NCI-H345 treated with DMSO at 0.1 percent for 48 hours (cell line): ENCODE data around the gene FBXW8.

ENCODE experiments used
- DNase-seq: peaks from one replicate; lab custom pipeline; 2025; ENCODE audit not compliant: unreplicated experiment; lab: John Stamatoyannopoulos, UW

FBXW8 gene

DNA sequence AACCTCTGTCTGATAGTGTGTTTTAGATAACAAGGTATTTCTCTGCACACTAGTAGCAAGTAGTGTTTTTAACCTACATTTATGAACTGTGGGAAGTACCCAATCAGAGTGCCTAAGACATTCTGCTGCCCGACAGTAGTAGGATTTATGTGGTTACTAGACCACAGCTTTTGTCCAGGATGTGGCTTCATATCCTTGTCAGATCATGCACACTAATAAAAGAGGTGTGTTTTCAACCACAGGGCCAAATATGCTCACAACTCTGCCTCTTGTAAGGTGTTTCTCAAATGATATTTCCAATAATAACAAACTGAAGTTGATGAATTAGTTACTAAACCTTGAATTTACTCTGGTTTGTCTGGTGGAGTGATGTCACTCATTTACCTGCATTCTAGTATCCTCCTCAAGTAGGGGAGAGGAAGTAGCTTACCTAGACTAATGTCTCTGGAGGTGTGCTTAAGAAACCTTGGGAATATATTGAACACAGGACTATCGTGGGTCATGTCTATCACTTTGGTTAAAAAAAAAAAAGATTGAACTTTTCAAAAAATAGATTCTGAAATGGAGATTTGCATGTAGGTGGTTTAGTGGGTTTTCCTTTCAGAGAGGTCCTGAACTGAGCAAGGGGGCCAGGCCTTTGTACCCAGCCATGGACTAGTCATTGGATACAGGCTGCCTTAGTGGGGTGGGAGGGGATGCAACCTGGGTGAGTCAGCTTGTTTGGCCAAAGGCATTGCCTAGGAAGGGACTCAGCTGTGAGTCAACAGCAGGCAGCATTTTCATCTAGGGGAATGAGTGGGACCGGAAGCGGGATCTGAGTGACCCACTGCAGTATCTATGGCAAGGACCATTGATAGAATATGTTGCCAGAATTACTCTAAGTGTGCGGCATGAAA, 14.1 kb downstream of the FBXW8 start:
- no peak for DNase-seq

GRCh38 chr12:116926283-116927243, 15.8 kb downstream of the FBXW8 start:
- no peak for DNase-seq

GRCh38 chr12:116927244-116927940, 16.6 kb downstream of the FBXW8 start:
- no peak for DNase-seq

GRCh38 chr12:116928504-116928903, 17.8 kb downstream of the FBXW8 start:
- no peak for DNase-seq

GRCh38 chr12:116929885-116930284, 19.1 kb downstream of the FBXW8 start:
- DNase-seq = no peak

- no peak for DNase-seq
Measured at GRCh38 chr12:116931665-116932064, 20.9 kb downstream of the FBXW8 start.

DNA sequence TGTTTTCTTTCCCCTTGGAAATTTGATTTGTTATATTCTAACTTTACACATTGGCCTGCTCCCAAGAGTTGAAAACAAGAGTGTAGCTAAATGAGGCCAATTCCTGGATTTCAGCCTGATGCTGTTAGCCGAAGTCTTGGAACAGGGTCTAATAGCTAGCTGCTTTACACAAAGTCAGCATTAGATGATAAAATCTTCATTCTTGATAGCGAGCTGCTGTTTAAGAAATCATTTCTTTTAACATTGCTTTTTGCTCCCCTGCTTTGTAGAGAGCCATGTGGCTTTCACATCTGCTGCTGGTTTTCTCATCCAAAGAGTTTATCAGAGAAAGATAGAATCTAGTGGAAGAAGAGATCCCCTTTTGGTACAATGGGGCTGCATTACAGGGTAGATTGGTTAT, 22.3 kb downstream of the FBXW8 start:
- no peak for DNase-seq

GRCh38 chr12:116933512-116934246, 22.9 kb downstream of the FBXW8 start:
- no peak for DNase-seq

DNA sequence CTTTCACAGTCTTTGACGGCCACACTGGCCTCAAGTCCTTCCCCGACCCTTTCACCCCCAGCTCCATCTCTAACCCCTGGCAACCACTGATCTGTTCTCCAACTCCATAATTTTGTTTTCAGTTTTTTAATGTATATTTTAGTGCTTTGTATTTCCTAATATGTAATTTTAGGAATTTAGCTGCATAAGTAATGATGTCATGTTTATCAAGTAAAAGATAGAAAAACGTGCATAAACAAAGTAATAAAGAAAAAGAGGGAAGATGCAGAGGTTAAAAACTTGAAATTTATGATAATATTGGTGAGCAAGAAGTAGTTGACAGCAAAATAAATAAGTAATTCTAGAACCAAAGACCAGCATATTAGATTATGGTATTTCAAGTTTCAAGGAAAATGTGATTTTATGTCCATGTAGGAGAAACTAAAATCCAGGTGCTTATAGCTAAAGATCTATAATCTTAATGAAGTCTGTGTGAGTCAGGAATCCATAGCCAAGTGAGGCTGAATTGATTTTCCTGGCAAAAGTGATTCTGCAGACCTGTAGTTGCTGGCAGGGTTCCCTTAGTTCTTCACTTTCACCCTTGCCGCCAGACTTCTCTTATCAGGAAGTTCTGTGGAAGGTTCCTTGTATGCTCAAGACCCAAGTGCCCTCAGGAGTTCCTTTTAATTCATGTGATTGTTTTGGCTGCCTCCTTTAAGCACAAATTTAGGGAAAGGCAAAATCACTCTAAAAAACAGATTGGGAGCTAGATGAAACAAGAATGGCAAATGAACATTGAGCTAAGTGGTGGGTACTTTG, 24.4 kb downstream of the FBXW8 start:
- DNase-seq = no peak

DNA sequence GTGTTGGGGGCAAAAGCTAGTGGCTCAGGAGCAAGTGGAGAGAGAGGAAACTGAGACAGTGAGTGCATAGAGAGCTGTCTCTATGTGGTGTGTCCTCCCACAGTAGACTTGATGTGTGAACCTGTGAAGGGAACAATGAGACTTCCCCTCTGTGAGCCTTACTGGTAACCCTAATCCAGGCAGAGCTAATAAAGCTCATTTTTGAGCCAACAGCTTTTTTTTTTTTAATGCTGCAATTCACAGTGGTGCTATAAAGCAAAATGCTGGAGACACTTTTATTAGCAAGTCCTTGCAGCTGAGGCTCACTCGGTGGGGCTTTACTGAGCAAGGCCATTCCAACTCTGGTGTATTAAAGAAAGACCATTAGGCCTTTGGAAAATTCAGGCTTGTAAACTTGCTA, 26.9 kb downstream of the FBXW8 start:
- DNase-seq = no peak

DNA sequence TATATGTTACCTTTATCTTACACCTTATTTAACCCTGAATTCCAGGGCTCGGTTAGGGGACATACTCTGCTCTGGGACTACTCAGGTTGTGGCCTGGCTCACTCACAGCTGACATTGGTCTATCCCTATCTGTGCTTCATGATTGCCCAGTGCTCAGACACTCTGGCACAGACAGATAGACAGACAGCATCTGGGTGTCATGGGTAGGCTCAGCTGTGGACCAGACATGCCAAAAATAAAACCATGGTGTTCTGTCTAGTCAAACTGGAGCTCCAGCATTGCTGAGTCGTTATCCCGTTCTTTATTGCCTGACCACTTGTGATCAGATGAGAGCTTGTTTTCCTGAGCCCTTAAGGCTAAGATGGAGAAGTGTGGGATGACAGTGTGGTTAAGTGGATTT, 29.0 kb downstream of the FBXW8 start:
- no peak for DNase-seq

DNA sequence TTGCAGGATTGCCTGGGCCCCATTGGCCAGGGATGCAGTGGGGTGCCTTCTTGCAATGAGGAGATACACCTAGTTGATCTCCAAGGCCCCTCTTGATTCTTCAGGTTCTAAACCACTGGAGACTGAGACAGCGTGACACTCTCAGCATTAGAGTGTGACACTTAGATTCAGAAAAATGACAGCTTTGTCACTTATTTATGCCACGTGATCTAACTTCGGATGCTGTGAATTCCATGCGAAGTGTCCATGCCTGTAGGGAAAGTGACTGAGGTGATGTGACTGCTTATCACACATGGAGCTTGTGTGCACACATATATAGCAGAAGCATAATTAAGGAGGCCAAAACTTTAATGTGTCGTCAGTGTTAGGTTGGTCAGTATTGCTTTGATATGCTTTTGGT, 30.4 kb downstream of the FBXW8 start:
- DNase-seq = no peak

DNA sequence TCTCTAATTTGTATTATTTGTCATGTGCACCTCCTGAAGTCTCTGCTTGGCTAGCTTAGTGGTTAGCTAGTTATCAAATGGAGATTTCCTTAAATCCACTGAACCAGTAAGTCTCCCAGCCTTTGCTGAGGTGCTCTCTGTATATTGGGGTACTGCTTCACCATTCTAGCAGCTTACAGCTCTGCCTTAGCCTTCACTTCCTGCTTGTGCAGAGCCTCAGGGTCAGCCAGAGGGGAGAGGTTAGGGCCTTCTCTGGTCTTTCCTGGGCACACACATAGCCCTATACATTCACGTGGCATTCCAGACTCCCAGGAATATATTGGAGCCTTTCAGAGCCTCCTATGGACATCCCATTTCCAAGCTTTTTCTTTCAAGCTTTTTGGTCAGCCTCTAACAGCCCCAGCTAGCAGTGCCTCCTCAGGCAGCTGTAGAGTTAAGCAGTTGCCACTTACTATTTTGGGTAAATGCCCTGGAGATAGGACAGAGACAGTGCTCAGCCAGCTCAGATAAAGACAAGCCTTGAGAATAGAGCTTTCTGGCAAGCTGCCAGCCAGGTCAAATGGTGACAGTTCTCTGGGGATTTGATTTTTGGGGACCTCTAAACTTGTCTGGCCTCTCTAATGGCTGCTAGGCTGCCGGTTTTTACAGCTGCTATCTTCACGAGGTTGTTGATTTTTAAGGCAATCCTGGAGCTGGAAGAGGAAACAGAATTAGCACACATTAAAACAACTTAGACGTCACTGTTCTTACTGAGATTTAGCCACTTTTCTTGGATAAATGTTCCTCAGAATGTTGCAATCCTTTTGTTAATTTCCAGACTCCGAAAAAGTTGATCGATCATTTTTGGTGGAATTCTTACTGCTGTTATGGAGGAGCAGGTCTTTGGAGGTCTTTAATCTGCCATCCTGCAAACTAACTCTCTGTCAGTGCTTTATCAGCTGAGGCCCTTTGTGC, 32.9 kb downstream of the FBXW8 start:
- no peak for DNase-seq

- no peak for DNase-seq
Measured at GRCh38 chr12:116945886-116946550, 35.3 kb downstream of the FBXW8 start.

DNA sequence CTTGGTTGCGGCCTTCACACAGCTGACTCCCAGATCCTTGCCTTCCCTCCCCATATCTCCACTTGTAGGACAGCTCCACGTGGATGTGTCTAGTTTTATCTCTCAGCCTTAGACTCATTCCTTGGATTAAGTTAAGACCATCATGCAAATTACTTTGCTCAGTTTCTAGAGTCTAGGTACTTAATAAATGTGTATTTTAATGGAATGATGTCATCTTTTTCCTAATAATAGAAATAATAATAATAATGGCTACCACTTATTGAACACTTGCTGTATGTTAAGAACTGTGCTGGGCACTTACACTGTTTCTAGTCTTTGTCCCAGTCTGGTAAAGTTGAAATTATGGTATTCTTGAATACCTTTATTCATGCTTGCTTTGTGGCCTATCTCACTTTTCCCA, 37.5 kb downstream of the FBXW8 start:
- no peak for DNase-seq

- DNase-seq = no peak
Measured at GRCh38 chr12:116950628-116951325, 40.0 kb downstream of the FBXW8 start.

- no peak for DNase-seq
Measured at GRCh38 chr12:116954710-116955381, 44.1 kb downstream of the FBXW8 start.
